A549 (cell line): Measurements from ENCODE around the gene GPD2.
A peak's percentile ranks its signal among the peaks of the same experiment; 100 is the strongest.

ENCODE experiments used
- SREBF2 ChIP-seq: fragments of 450-650 bp; IDR thresholded peaks from 2 replicates; pipeline ENCODE4 v1.6.1; 2014; ENCODE audit warnings: mild to moderate bottlenecking, moderate library complexity
- TF ChIP-seq, protein P1 (sequence below): fragments of >200 bp; sonication (Bioruptor Twin); formaldehyde crosslinking; IDR thresholded peaks from 3 replicates; pipeline ENCODE4 v1.5.1; 2016

DNA sequence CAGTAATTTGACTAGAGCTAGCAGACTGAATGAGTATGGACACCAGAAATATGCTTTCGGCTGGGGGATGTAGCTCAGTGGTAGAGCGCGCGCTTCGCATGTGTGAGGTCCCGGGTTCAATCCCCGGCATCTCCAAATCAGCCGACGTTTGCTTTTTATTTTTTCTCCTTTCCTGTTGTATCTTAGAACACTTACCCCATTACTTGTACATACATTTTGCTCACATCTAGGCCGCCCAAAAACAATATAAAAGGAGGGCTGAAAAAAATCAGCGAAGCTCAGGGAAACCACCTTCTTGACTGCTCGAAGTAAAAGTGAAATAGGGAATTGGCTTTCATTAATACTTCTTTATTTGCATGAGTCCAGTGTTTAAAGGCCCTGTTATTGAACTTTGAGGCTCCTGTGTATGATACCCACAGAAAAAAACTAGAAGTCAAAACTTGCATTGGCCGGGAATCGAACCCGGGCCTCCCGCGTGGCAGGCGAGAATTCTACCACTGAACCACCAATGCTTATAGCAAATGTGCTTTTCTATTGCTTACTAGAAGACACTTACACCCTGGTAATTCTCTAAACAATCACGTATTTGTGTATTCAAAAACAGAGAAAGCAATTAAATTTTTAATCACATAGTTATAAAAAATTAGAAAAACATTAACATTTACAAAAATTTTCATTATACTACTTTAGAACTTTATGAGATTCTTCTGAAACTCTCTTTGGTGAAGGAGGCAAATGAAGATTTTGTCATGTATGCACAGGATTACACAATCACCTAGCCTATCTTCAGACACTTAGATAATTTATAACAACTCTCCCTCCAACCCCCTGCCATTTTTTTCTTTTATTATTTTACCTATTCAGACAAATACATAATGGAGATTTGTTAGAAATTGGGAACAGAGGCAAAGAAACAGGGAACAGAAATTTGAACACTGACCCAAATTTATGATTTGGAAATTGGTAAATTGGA lies 35.2 kb upstream of the GPD2 start:
- TF ChIP-seq, protein P1, sequence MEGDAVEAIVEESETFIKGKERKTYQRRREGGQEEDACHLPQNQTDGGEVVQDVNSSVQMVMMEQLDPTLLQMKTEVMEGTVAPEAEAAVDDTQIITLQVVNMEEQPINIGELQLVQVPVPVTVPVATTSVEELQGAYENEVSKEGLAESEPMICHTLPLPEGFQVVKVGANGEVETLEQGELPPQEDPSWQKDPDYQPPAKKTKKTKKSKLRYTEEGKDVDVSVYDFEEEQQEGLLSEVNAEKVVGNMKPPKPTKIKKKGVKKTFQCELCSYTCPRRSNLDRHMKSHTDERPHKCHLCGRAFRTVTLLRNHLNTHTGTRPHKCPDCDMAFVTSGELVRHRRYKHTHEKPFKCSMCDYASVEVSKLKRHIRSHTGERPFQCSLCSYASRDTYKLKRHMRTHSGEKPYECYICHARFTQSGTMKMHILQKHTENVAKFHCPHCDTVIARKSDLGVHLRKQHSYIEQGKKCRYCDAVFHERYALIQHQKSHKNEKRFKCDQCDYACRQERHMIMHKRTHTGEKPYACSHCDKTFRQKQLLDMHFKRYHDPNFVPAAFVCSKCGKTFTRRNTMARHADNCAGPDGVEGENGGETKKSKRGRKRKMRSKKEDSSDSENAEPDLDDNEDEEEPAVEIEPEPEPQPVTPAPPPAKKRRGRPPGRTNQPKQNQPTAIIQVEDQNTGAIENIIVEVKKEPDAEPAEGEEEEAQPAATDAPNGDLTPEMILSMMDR, result no peak; the same call in 2 of the 3 replicates
- TF ChIP-seq SREBF2, result peak; percentile 76
